GM12878 (cell line): ENCODE data around the gene MAST4. TPM values are rescaled to one million over a fixed set of nuclear protein-coding genes. Genes with fewer than 3 reads are reported as not detected.

Experiments
- ATAC-seq: fragments of 200-7000 bp; cut with Tn5 transposase; 3 replicates; pipeline ENCODE4 v1.9.1; 2020; ENCODE audit warnings: mild to moderate bottlenecking, moderate library complexity
- BruUV-seq: library from RNA; stranded (reverse); fragments of 400-500 nt; replicated peaks from 2 replicates; lab custom pipeline; 2021; lab: Mats Ljungman, UMichigan
- CTCF ChIA-PET: fragments of 300-600 bp; sonication (Branson Sonifier 250); formaldehyde crosslinking; extraction: SDS; loops from one replicate; lab custom pipeline; 2021; ENCODE audit warnings: inconsistent platforms; lab: Yijun Ruan, JAX
- POLR2A ChIA-PET: fragments of 350-600 bp; formaldehyde crosslinking; extraction: SDS; loops from one replicate; lab custom pipeline; 2021; ENCODE audit warnings: inconsistent platforms; lab: Charles Lee
- RAD21 ChIA-PET: fragments of 300-600 bp; sonication (Branson Sonifier 250); formaldehyde crosslinking; loops from one replicate; lab custom pipeline; 2023; ENCODE audit warnings: antibody characterized with exemption; ENCODE audit not compliant: unreplicated experiment; lab: Charles Lee
- SMC1A ChIA-PET: fragments of 300-600 bp; sonication (Branson Sonifier 250); formaldehyde crosslinking; loops from one replicate; lab custom pipeline; 2023; ENCODE audit not compliant: unreplicated experiment, uncharacterized antibody; lab: Charles Lee
- DNase-seq: peaks from one replicate; pipeline ENCODE4 v3.0.0-alpha.2; 2011; ENCODE audit warnings: low read depth, low spot score
- FAIRE-seq: peaks from 3 replicates; lab custom pipeline; 2011; peaks lifted over from hg19 to GRCh38; lab: Jason Lieb, UNC
- H2AFZ ChIP-seq: 2 replicates; pipeline ENCODE4 v1.6.0; 2011; ENCODE audit warnings: low read depth, low read length, control low read depth; ENCODE audit not compliant: control insufficient read depth
- H3K27ac ChIP-seq: 2 replicates; pipeline ENCODE4 v1.5.1; 2011; ENCODE audit warnings: control low read depth; ENCODE audit not compliant: control insufficient read depth, insufficient read depth
- H3K27me3 ChIP-seq, 2 experiments: replicated peaks in 1 of 2; 2 replicates each; pipeline versions ENCODE4 v1.6.0 to v1.6.1; 2011; ENCODE audit warnings: low read length in 1 of 2; ENCODE audit not compliant: control insufficient read depth in 2 of 2, insufficient read depth in 2 of 2
- H3K36me3 ChIP-seq, 2 experiments: 2 replicates each; pipeline ENCODE4 v1.5.1; 2011; ENCODE audit warnings: low read length in 1 of 2; ENCODE audit not compliant: control insufficient read depth in 2 of 2, insufficient read depth in 2 of 2
- H3K4me1 ChIP-seq: 2 replicates; pipeline ENCODE4 v1.6.1; 2011; ENCODE audit warnings: mild to moderate bottlenecking, low read length, moderate library complexity, mixed read lengths; ENCODE audit not compliant: control insufficient read depth, insufficient read depth
- H3K4me2 ChIP-seq: 2 replicates; pipeline ENCODE4 v1.6.0; 2011; ENCODE audit warnings: control low read depth; ENCODE audit not compliant: control insufficient read depth, insufficient read depth
- H3K4me3 ChIP-seq: fragments of 200-600 bp; sonication (generic); 2 replicates; pipeline ENCODE4 v1.5.1; 2016
- H3K79me2 ChIP-seq: 2 replicates; pipeline ENCODE4 v1.6.0; 2011; ENCODE audit warnings: low read length; ENCODE audit not compliant: control insufficient read depth, insufficient read depth
- H3K9ac ChIP-seq: 2 replicates; pipeline ENCODE4 v1.8.0; 2011; ENCODE audit warnings: low read length, control low read depth, mixed read lengths; ENCODE audit not compliant: control insufficient read depth, insufficient read depth
- H3K9me3 ChIP-seq: replicated peaks from 3 replicates; pipeline ENCODE4 v1.5.1; 2011; ENCODE audit warnings: mild to moderate bottlenecking, low read length; ENCODE audit not compliant: control insufficient read depth, insufficient read depth
- H4K20me1 ChIP-seq: 2 replicates; pipeline ENCODE4 v1.6.0; 2011; ENCODE audit not compliant: control insufficient read depth, insufficient read depth
- EGR1 ChIP-seq, 2 experiments: IDR thresholded peaks; 1 replicate in 1 of 2; 2 replicates in 1 of 2; pipeline ENCODE4 v1.6.1; 2011 to 2012; ENCODE audit warnings: low read depth in 2 of 2, low read length in 2 of 2, borderline replicate concordance in 1 of 2, mild to moderate bottlenecking in 1 of 2, moderate library complexity in 1 of 2
- IRF4 ChIP-seq: IDR thresholded peaks from 2 replicates; pipeline ENCODE4 v1.6.1; 2011; ENCODE audit warnings: low read depth, low read length
- USF2 ChIP-seq: IDR thresholded peaks from 2 replicates; pipeline ENCODE4 v1.6.1; 2011; ENCODE audit warnings: low read depth, low read length, improper control_type of control experiment, borderline replicate concordance
- WGBS: methylation state at CpG from one replicate; pipeline ENCODE4 v1.1.6; 2016; ENCODE audit warnings: low lambda C conversion rate; ENCODE audit not compliant: insufficient replicate concordance, insufficient coverage; ENCODE audit errors: missing lambda C conversion rate; 5-methylcytosine and 5-hydroxymethylcytosine counted together
- in situ Hi-C: fragments of 300-500 bp; cut with MboI; formaldehyde crosslinking; loops from 9 replicates; pipeline ENCODE4 v1.14.3; 2018; ENCODE audit warnings: mixed read lengths
- intact Hi-C: fragments of 100-400 bp; cut with micrococcal nuclease; formaldehyde crosslinking; loops from one replicate; pipeline ENCODE4 v1.14.2; 2022; ENCODE audit not compliant: unreplicated experiment
- polyA plus RNA-seq, 11 experiments: library from polyadenylated mRNA; depleted of rRNA in 4 of 11; unstranded in 6 of 11; stranded (reverse) in 5 of 11; fragments of >200 nt; fragmentation: Nextera tagmentation in 4 of 11; fragmentation: Illumina TruSeq in 1 of 11; extraction: Ambion mirVana in 4 of 11; extraction: Trizol in 1 of 11; gene quantifications; 1 replicate in 1 of 11; 2 replicates in 10 of 11; pipeline versions ENCODE4 v1.2.1 to v1.2.3, GENCODE V29; 2011 to 2016; ENCODE audit warnings: inconsistent platforms in 2 of 11, missing spikeins in 2 of 11, low read depth in 1 of 11
- total RNA-seq, 4 experiments: library from RNA; depleted of rRNA in 3 of 4; stranded (reverse); fragments of >200 nt in 3 of 4; fragmentation: Illumina TruSeq in 1 of 4; extraction: Trizol in 1 of 4; gene quantifications; 2 replicates each; pipeline versions ENCODE4 v1.2.1 to v1.2.3, GENCODE V29; 2013 to 2021

Gene MAST4
- total and polyA plus RNA-seq, 10 of the 15 experiments (the other 5 are each of a cell fraction or from before 2014, with no cell fraction given) = 0.02 to 1.6 (median 0.29) TPM; not detected in 1

DNA sequence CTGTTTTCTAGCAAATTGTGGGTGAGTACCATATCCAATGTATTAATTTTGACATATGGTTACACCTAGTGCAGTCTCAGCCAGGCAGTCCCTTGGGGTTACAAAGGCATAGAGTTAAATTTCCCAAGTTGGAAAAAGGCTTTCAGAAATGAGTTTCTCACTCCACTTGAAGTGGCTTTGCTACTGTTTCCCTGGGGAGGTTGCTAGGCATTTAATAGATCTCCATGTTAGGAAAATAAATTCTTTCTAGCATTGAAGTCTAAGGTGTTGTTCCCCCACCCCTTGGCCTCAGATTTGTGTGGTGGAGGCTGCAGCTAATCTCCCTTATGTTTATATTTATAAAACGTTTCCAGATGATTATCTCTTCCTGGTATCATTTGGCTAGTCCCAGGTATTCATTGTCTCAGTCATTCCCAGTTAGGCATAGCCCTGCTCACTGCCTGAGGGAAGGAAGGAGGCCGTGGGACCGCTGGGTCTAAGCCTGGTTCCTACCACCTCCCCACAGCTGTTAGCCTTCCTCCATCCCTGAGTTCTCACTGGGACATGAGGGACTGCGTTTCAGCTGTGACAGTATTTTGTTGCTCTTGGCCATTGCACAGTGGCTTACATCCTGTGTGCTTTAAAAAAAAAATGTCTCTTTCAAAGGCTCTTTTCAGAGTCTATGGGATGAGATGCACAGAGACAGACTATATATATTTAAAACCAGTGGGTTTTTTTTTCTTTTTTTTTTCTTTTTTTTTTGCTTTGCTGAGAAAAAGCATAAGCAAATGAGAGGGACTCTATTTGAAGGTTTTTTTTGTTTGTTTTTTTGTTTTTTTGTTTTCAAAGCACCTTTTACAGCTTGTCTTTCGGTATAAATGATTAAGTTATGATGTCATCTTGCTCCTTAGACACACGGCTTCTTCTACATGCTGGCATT lies 121.5 kb downstream of the MAST4 start:
- intact Hi-C loops = no loop called here
- Histone ChIP-seq H4K20me1 (no peaks in the 10 kb centered on the region), H3K4me2 (no peak overlapping the region), H3K36me3 (no peaks in the 10 kb centered on the region), H3K9me3 (no peaks in the 10 kb centered on the region), H3K79me2 (no peaks in the 10 kb centered on the region), H2AFZ (no peak overlapping the region), H3K27ac (no peak overlapping the region), H3K9ac (no peak overlapping the region), H3K4me3 (no peak overlapping the region), H3K27me3 (no peaks in the 10 kb centered on the region; a peak in 1 of 4 replicates)
- ATAC-seq = no peak
- no peak for FAIRE-seq
- no peak for DNase-seq
- SMC1A ChIA-PET = no interaction called here
- WGBS = 5% methylated on average over 6 of the region's 6 CpGs
- POLR2A ChIA-PET = no interaction called here
- BruUV-seq = no TSS peak
- RAD21 ChIA-PET = interaction anchor here (1.0 kb wide), 1 partner anchor 412 kb away, joined by 3 read pairs; no protein-coding TSS in a partner anchor
- CTCF ChIA-PET = no interaction called here
- in situ Hi-C loops = no loop called here
- TF ChIP-seq USF2 (no peak), EGR1 (IDR thresholded peaks at IDR 0.05; ENCODE audit: borderline replicate concordance in 1 of 2, low read depth in 2 of 2, low read length in 2 of 2) (no peak), IRF4 (no peak)
- TF ChIP-seq, all 136 proteins: peak for 0
- H3K4me1 ChIP-seq = no peaks in the 10 kb centered on the region
